ENCODE measurements around the gene DNAJB2.
A peak's percentile ranks its signal among the peaks of the same experiment; 100 is the strongest.

Gene DNAJB2

DNA sequence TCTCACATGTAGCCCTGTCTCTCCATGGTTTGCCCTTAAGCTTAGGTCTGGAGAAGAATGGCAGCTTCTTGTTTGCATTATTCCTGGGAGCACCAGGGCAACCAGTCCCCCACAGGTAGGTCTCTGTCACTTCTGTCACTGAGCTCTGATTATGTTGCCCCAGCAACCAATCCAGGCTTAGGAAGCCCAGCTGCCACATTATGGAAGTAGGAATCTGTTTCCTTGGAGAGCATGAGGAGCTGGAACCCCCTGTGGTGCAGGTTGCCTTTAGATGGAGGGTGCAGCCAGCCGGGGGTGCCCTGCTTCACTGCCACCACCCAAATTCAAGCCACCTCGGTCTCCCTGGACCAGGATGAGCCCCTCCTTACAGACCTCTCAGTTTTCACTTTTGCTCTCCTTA is 48.6 kb downstream of the DNAJB2 start:
- no peak overlapping the region for H3K27ac ChIP-seq (replicated peaks)
- TF ChIP-seq, protein P1, sequence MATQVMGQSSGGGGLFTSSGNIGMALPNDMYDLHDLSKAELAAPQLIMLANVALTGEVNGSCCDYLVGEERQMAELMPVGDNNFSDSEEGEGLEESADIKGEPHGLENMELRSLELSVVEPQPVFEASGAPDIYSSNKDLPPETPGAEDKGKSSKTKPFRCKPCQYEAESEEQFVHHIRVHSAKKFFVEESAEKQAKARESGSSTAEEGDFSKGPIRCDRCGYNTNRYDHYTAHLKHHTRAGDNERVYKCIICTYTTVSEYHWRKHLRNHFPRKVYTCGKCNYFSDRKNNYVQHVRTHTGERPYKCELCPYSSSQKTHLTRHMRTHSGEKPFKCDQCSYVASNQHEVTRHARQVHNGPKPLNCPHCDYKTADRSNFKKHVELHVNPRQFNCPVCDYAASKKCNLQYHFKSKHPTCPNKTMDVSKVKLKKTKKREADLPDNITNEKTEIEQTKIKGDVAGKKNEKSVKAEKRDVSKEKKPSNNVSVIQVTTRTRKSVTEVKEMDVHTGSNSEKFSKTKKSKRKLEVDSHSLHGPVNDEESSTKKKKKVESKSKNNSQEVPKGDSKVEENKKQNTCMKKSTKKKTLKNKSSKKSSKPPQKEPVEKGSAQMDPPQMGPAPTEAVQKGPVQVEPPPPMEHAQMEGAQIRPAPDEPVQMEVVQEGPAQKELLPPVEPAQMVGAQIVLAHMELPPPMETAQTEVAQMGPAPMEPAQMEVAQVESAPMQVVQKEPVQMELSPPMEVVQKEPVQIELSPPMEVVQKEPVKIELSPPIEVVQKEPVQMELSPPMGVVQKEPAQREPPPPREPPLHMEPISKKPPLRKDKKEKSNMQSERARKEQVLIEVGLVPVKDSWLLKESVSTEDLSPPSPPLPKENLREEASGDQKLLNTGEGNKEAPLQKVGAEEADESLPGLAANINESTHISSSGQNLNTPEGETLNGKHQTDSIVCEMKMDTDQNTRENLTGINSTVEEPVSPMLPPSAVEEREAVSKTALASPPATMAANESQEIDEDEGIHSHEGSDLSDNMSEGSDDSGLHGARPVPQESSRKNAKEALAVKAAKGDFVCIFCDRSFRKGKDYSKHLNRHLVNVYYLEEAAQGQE (IDR thresholded peaks at IDR 0.05; ENCODE audit: insufficient replicate concordance, low read depth): no peak
- TF ChIP-seq POLR2AphosphoS5 (IDR thresholded peaks at IDR 0.05; ENCODE audit: low read depth): no peak
- no peak for TF ChIP-seq SPI1 (IDR thresholded peaks at IDR 0.05; ENCODE audit: borderline replicate concordance, low read depth)
- TF ChIP-seq, protein P2, sequence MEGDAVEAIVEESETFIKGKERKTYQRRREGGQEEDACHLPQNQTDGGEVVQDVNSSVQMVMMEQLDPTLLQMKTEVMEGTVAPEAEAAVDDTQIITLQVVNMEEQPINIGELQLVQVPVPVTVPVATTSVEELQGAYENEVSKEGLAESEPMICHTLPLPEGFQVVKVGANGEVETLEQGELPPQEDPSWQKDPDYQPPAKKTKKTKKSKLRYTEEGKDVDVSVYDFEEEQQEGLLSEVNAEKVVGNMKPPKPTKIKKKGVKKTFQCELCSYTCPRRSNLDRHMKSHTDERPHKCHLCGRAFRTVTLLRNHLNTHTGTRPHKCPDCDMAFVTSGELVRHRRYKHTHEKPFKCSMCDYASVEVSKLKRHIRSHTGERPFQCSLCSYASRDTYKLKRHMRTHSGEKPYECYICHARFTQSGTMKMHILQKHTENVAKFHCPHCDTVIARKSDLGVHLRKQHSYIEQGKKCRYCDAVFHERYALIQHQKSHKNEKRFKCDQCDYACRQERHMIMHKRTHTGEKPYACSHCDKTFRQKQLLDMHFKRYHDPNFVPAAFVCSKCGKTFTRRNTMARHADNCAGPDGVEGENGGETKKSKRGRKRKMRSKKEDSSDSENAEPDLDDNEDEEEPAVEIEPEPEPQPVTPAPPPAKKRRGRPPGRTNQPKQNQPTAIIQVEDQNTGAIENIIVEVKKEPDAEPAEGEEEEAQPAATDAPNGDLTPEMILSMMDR (IDR thresholded peaks at IDR 0.05; ENCODE audit: insufficient read depth, low read length): no peak
- no peak for TF ChIP-seq GABPA (IDR thresholded peaks at IDR 0.05; ENCODE audit: low read depth)
- no peak for DNase-seq (ENCODE audit: low read depth in 1 of 2, low spot score in 1 of 2)
- peaks cover 17% of the 10 kb centered on the region for H3K27me3 ChIP-seq (ENCODE audit: insufficient read depth, poor library complexity, severe bottlenecking)
- H3K4me3 ChIP-seq (replicated peaks; ENCODE audit: insufficient read depth, low read length): no peak overlapping the region

DNA sequence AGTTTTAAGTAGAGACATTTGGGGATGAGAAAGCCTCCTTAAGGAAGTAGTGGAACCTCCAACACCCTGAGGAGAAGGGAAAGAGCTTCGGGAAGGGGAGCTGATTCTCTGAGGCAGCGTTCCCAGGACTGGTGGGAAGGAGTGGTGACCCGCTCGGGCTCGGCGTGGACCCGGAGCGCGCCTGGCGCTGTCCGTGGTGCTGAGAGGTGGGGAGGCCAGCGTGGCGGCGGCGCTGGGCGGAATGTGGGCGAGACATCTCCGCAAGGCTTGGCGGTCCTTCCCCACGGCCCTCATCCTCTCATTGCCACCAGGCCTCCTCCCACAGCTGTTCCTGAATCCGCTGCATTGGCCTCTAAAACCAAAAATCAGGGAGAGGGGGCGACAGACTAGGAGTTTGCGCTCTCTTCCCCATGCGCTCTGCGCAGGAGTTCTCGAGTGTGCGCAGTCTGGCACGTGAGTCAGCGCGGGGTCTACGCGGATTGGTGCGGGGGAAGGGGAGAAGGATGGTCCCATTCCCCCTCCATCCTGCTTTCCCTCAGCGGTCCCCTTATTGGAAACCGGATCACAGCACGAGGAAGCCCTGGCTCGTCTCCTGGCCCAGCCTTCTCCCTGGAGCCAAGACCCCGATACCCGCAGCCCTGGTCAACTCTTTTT is 52.5 kb downstream of the DNAJB2 start:
- peaks cover 17% of the 10 kb centered on the region for H3K27me3 ChIP-seq (ENCODE audit: insufficient read depth, poor library complexity, severe bottlenecking)
- DNase-seq (ENCODE audit: low read depth in 1 of 2, low spot score in 1 of 2): no peak
- no peak overlapping the region for H3K27ac ChIP-seq (replicated peaks)
- TF ChIP-seq, protein P2 (IDR thresholded peaks at IDR 0.05; ENCODE audit: insufficient read depth, low read length): no peak
- TF ChIP-seq GABPA (IDR thresholded peaks at IDR 0.05; ENCODE audit: low read depth): no peak
- TF ChIP-seq, protein P1 (IDR thresholded peaks at IDR 0.05; ENCODE audit: insufficient replicate concordance, low read depth): peak; percentile 99
- no peak overlapping the region for H3K4me3 ChIP-seq (replicated peaks; ENCODE audit: insufficient read depth, low read length)

DNA sequence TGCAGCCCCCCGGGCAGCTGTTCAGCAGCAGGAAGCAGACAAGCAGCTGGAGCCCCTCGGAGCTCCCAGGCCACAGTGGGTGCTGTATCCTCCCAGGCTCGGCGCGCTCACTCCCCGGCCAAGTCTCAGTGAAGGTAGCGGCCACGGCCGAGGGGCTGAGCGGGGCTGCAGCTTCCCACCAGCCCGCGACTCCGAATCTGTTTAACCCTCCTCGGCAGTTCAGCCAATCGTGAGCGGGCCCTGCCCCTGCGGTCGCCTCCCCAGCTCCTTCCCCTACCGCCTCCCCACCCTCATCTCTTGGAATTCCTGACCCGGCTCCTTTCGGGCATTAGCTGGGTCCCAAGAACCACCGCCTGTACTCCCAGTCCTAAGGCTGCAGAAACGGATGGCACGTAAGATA is 53.4 kb downstream of the DNAJB2 start, which contains the start of gene RESP18:
RESP18 (minus strand) TSS at position 203 of the 400 bp plus-strand sequence.
- no peak for DNase-seq (ENCODE audit: low read depth in 1 of 2, low spot score in 1 of 2)
- TF ChIP-seq, protein P2 (IDR thresholded peaks at IDR 0.05; ENCODE audit: insufficient read depth, low read length): no peak
- TF ChIP-seq GABPA (IDR thresholded peaks at IDR 0.05; ENCODE audit: low read depth): no peak
- TF ChIP-seq, protein P1 (IDR thresholded peaks at IDR 0.05; ENCODE audit: insufficient replicate concordance, low read depth): no peak
- no peak for TF ChIP-seq SPI1 (IDR thresholded peaks at IDR 0.05; ENCODE audit: borderline replicate concordance, low read depth)
- no peak for TF ChIP-seq POLR2AphosphoS5 (IDR thresholded peaks at IDR 0.05; ENCODE audit: low read depth)
- Histone ChIP-seq H3K27me3 (ENCODE audit: insufficient read depth, poor library complexity, severe bottlenecking) (peaks cover 17% of the 10 kb centered on the region), H3K4me3 (replicated peaks; ENCODE audit: insufficient read depth, low read length) (no peak within 1 kb of the TSS), H3K27ac (replicated peaks) (no peak within 1 kb of the TSS)
